ENCODE data around the gene CNGB1. TPM values are rescaled to one million over a fixed set of nuclear protein-coding genes. Genes with fewer than 3 reads are reported as not detected.

Gene CNGB1
- total RNA-seq, 1 experiment from 2014 or later: not detected

DNA sequence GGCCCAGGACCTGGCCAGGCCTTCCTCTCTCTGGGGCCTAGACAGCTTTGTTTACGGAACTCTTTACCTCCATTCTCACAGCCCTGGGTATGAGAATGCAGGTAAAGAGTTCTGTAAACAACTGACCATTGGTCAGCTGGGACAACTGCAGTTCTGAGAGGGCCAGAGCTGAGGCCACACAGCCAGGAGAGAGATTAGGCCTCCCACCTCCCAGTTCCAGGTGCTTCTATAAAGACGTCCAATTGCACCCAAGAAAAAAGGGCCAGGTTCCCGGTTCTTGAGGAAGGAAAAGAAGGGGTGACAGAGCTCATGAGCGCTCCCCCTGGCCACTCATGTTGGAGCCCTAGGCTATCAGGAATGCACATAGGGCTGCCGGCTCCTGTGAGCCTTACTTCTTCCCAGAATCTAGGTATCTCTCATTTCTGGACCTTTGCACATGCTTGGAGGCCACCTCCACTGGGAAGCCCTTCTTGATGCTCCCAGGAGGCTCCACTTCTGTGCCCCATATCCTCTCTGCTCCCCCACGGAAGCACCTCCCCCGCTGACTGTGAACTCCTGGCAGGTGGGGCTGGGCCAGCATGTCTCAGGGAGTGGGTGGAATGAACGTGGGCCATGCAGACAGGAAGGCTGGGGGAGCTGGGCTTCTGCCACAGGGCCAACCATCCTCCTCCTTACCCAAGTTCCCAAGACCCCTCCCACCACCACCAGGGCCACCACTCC is 13.1 kb downstream of the CNGB1 start:
- Histone ChIP-seq H3K27me3 (replicated peaks; ENCODE audit: insufficient read depth, low read depth, low read length, poor library complexity) (no peaks in the 10 kb centered on the region), H3K36me3 (ENCODE audit: insufficient read depth, low read length, poor library complexity, severe bottlenecking) (no peaks in the 10 kb centered on the region), H3K27ac (ENCODE audit: low read depth, low read length, poor library complexity, severe bottlenecking) (no peak overlapping the region), H3K4me3 (ENCODE audit: low read depth, low read length, poor library complexity, severe bottlenecking) (no peak overlapping the region), H3K9me3 (ENCODE audit: low read depth, low read length, poor library complexity, severe bottlenecking) (no peaks in the 10 kb centered on the region), H3K4me1 (ENCODE audit: insufficient read depth, low read length, poor library complexity, severe bottlenecking) (no peaks in the 10 kb centered on the region)
- ChIA-PET POLR2A (ENCODE audit: low non-redundant PET) (no interaction called here), CTCF (no interaction called here)
- no peak for DNase-seq (ENCODE audit: low spot score)
- TF ChIP-seq, protein P1, sequence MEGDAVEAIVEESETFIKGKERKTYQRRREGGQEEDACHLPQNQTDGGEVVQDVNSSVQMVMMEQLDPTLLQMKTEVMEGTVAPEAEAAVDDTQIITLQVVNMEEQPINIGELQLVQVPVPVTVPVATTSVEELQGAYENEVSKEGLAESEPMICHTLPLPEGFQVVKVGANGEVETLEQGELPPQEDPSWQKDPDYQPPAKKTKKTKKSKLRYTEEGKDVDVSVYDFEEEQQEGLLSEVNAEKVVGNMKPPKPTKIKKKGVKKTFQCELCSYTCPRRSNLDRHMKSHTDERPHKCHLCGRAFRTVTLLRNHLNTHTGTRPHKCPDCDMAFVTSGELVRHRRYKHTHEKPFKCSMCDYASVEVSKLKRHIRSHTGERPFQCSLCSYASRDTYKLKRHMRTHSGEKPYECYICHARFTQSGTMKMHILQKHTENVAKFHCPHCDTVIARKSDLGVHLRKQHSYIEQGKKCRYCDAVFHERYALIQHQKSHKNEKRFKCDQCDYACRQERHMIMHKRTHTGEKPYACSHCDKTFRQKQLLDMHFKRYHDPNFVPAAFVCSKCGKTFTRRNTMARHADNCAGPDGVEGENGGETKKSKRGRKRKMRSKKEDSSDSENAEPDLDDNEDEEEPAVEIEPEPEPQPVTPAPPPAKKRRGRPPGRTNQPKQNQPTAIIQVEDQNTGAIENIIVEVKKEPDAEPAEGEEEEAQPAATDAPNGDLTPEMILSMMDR (conservative IDR thresholded peaks at IDR 0.05; ENCODE audit: low read depth, low read length): no peak
- intact Hi-C loops (cut with micrococcal nuclease; ENCODE audit: unreplicated experiment): no loop called here
- BruUV-seq (replicated peaks): no TSS peak

DNA sequence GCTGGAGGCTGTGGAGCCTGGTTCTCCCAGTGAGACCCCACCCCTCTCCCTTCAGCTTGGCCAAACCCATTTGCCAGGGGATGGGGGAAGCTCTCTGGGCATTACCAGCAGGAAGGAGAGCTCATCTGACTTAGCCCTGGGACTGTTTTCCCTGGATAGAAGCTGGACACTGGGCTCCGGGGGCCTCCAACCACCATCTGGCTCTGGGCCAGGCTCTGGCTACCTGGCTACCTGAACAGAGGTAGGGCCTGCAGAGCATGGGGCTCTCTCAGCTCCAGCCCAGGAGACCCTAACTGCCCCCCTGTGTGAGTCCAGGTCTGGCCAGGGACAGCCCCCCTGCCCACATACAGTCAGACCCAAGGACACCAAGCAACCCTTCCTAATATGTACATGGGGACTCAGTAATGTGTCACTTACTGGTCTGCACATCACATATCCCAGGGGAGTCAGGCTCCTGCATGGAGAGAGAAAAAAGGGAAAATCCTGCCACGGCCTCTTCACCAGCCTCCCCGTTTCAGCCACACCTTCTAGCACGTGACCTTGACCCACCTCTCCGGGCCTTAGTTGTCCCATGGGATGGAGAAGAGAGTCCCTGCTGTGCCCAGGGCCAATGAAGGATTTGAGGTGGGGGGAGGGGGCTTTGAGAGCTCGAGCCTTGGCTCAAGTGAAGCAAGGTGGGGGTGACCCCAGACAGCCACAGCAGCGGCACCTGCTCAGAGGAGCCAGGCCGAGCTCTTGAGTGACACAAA is 13.8 kb downstream of the CNGB1 start:
- intact Hi-C loops (cut with micrococcal nuclease; ENCODE audit: unreplicated experiment): no loop called here
- no peak overlapping the region for H3K4me3 ChIP-seq (ENCODE audit: low read depth, low read length, poor library complexity, severe bottlenecking)
- no peaks in the 10 kb centered on the region for H3K27me3 ChIP-seq (replicated peaks; ENCODE audit: insufficient read depth, low read depth, low read length, poor library complexity)
- BruUV-seq (replicated peaks): no TSS peak
- peaks cover 3% of the 10 kb centered on the region for H3K4me1 ChIP-seq (ENCODE audit: insufficient read depth, low read length, poor library complexity, severe bottlenecking)
- H3K9me3 ChIP-seq (ENCODE audit: low read depth, low read length, poor library complexity, severe bottlenecking): no peaks in the 10 kb centered on the region
- ChIA-PET POLR2A (ENCODE audit: low non-redundant PET) (no interaction called here), CTCF (no interaction called here)
- no peak for TF ChIP-seq EZH2 (IDR thresholded peaks at IDR 0.05; ENCODE audit: borderline replicate concordance, low read depth, low read length, poor library complexity, severe bottlenecking)
- no peak overlapping the region for H3K27ac ChIP-seq (ENCODE audit: low read depth, low read length, poor library complexity, severe bottlenecking)
- no peak for DNase-seq (ENCODE audit: low spot score)
- no peaks in the 10 kb centered on the region for H3K36me3 ChIP-seq (ENCODE audit: insufficient read depth, low read length, poor library complexity, severe bottlenecking)

DNA sequence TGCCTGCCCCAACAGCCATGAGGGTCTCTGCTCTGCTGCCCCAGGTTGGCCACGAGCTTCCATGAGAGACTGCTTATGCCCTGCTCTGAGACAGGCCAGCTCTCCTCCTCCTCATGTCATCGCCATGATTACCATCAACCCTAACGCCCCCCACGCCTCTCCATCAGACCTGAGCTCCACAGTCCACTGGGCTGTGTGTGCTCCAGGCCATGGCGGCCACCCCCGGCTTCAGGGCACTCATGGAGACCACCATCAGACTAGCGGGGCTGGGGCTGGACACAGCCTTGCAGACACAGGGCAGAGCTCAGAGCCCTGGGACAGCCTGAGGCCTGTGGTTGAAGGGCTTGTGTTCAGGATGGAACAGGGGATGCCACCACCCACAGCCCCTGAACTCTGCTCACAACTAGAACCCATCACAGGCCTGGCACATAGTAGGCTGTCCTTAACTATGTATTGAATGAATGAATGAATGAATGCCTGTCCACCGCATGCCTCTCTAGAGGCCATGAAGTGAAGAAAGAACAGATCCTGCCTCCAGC is 14.6 kb downstream of the CNGB1 start:
- Histone ChIP-seq H3K27ac (ENCODE audit: low read depth, low read length, poor library complexity, severe bottlenecking) (no peak overlapping the region), H3K36me3 (ENCODE audit: insufficient read depth, low read length, poor library complexity, severe bottlenecking) (no peaks in the 10 kb centered on the region), H3K9me3 (ENCODE audit: low read depth, low read length, poor library complexity, severe bottlenecking) (no peaks in the 10 kb centered on the region), H3K4me1 (ENCODE audit: insufficient read depth, low read length, poor library complexity, severe bottlenecking) (peaks cover 9% of the 10 kb centered on the region), H3K27me3 (replicated peaks; ENCODE audit: insufficient read depth, low read depth, low read length, poor library complexity) (no peaks in the 10 kb centered on the region), H3K4me3 (ENCODE audit: low read depth, low read length, poor library complexity, severe bottlenecking) (no peak overlapping the region)
- no TSS peak for BruUV-seq (replicated peaks)
- no peak for DNase-seq (ENCODE audit: low spot score)
- POLR2A ChIA-PET (ENCODE audit: low non-redundant PET): no interaction called here
- intact Hi-C loops (cut with micrococcal nuclease; ENCODE audit: unreplicated experiment): no loop called here
- TF ChIP-seq, protein P1 (conservative IDR thresholded peaks at IDR 0.05; ENCODE audit: low read depth, low read length): no peak
- TF ChIP-seq EZH2 (IDR thresholded peaks at IDR 0.05; ENCODE audit: borderline replicate concordance, low read depth, low read length, poor library complexity, severe bottlenecking): no peak
- CTCF ChIA-PET: no interaction called here

All from A673 (cell line).